Measurements from ENCODE around the gene CAV2.

CAV2 gene

GRCh38 chr7:116538138-116538537 is 38.6 kb downstream of the CAV2 start:
- peaks cover 0 to 93% (median 39%) of the 10 kb centered on the region in 4 donors for H3K4me1 ChIP-seq
- intact Hi-C loops (cut with DNase I; ENCODE audit: low total_unique reads): no loop called here

GRCh38 chr7:116539879-116540278 is 40.3 kb downstream of the CAV2 start:
- Histone ChIP-seq H3K4me3 (no peak overlapping the region), H3K9me3 (no peaks in the 10 kb centered on the region), H3K4me1 (peaks cover 0 to 94% (median 37%) of the 10 kb centered on the region in 4 donors), H3K36me3 (peaks cover 11 to 35% (median 19%) of the 10 kb centered on the region in 3 donors), H3K27ac (peak overlapping the region; percentile 14 to 51), H3K27me3 (no peaks in the 10 kb centered on the region)
- no peak for DNase-seq
- intact Hi-C loops (cut with DNase I; ENCODE audit: low total_unique reads): no loop called here
- TF ChIP-seq CTCF (IDR thresholded peaks at IDR 0.05): no peak

More at GRCh38 chr7:116538138-116538537, 38.6 kb downstream of the CAV2 start:
- Histone ChIP-seq H3K27ac (peak overlapping the region; percentile 36 to 51), H3K27me3 (no peaks in the 10 kb centered on the region), H3K36me3 (peaks cover 11 to 35% (median 19%) of the 10 kb centered on the region in 3 donors), H3K4me3 (no peak overlapping the region), H3K9me3 (no peaks in the 10 kb centered on the region)
- no peak for TF ChIP-seq CTCF (IDR thresholded peaks at IDR 0.05)
- DNase-seq: no peak

DNA sequence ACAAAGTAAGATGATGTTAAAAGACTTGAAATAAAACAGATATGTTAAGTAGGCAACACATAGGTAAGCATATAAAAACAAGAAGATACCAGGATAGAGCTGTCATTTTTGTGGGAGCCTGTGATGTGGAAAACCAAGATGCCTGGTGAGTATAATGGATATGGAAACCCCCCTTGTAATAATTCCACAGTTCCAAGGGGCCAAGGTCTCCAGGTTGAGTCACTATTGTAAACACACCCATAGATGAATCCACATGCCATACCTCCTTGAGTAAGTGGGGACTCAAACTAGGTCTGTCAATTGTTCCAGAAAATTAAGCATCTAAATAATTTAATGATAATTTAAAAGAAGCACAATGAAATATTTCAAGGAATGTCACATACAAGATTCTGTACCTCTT is 41.2 kb downstream of the CAV2 start:
- TF ChIP-seq CTCF (IDR thresholded peaks at IDR 0.05): no peak
- Histone ChIP-seq H3K4me1 (peaks cover 0 to 94% (median 40%) of the 10 kb centered on the region in 4 donors), H3K27ac (peak overlapping the region; percentile 51 to 52), H3K27me3 (no peaks in the 10 kb centered on the region), H3K36me3 (peaks cover 7 to 29% (median 19%) of the 10 kb centered on the region in 3 donors), H3K4me3 (no peak overlapping the region), H3K9me3 (no peaks in the 10 kb centered on the region)
- DNase-seq: no peak
- intact Hi-C loops (cut with DNase I; ENCODE audit: low total_unique reads): no loop called here

DNA sequence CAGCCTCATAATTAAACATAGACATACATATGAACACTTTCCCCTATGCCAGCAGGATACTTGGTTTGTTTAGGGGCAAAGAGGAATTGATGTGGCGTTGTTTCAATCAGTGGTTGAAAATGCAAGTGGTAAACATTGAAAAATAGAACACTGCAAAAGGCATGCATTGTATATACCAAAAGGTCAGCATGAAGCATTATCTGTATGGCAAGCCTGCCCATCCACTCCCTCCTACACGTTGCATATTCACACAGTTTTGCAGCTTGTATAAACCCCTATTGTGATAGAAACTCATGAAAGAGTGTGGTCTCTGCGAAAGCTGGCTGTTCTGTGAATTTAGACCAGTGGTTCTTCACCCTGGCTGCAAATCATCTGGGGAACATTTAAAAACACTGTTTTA is 42.4 kb downstream of the CAV2 start:
- no peak for DNase-seq
- Histone ChIP-seq H3K4me1 (peaks cover 0 to 96% (median 38%) of the 10 kb centered on the region in 4 donors), H3K27ac (peak overlapping the region; percentile 51 to 52), H3K36me3 (peaks cover 0 to 21% (median 12%) of the 10 kb centered on the region in 3 donors), H3K9me3 (no peaks in the 10 kb centered on the region), H3K27me3 (no peaks in the 10 kb centered on the region), H3K4me3 (no peak overlapping the region)
- no peak for TF ChIP-seq CTCF (IDR thresholded peaks at IDR 0.05)
- intact Hi-C loops (cut with DNase I; ENCODE audit: low total_unique reads): no loop called here

DNA sequence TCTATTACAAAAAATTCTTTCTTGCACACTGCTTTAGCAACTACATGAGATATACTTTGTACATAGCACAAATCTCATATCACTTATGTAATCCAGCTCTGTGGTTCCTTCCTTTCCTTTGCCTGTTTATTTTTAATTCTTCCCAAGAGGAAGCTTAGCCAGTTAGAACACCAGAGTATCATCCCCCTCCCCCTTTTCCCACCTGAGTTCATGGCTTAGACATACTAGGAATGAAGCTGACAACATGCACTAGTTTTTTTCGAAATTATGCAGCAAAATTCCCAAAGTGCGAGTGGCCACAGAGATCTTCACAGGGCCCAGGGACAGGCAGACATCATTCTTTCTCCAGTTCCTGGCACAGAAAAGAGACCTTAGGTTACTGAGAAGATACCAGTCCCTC is 43.1 kb downstream of the CAV2 start:
- Histone ChIP-seq H3K9me3 (no peaks in the 10 kb centered on the region), H3K27ac (peak overlapping the region; percentile 51 to 52), H3K4me1 (peaks cover 0 to 98% (median 40%) of the 10 kb centered on the region in 4 donors), H3K27me3 (no peaks in the 10 kb centered on the region), H3K4me3 (no peak overlapping the region), H3K36me3 (peaks cover 0 to 14% (median 12%) of the 10 kb centered on the region in 3 donors)
- intact Hi-C loops (cut with DNase I; ENCODE audit: low total_unique reads): no loop called here
- TF ChIP-seq CTCF (IDR thresholded peaks at IDR 0.05): no peak
- DNase-seq: no peak

DNA sequence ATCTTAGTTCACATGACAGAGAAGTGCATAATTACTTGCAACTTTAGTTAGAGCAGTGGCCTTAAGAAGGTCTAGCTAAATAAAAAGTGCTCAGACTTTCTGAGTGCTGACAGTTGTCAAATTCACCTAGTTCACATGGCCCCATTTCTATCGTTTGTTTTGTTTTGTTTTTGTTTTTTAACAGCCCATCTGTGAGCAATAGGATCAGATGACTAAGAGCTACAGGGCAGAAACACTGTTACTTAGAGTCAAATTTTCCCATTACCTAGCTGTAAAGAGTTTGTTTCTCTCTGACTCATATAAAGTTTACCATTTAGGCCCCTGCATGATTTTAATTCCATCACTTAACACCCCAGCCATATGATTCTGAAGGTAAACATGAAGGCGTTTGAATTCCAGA is 44.1 kb downstream of the CAV2 start:
- peak overlapping the region; percentile 51 to 52 for H3K27ac ChIP-seq

More for the DNA sequence above, 44.1 kb downstream of the CAV2 start:
- no peak overlapping the region for H3K4me3 ChIP-seq
- peaks cover 0 to 12% (median 9%) of the 10 kb centered on the region in 3 donors for H3K36me3 ChIP-seq
- H3K4me1 ChIP-seq: peaks cover 0 to 99% (median 41%) of the 10 kb centered on the region in 4 donors
- TF ChIP-seq CTCF (IDR thresholded peaks at IDR 0.05): no peak
- no peaks in the 10 kb centered on the region for H3K27me3 ChIP-seq
- intact Hi-C loops (cut with DNase I; ENCODE audit: low total_unique reads): no loop called here
- H3K9me3 ChIP-seq: no peaks in the 10 kb centered on the region
- no peak for DNase-seq
